Neural cell (in vitro differentiated cells): Measurements from ENCODE around the gene ADH6. TPM values are rescaled to one million over a fixed set of nuclear protein-coding genes. Genes with fewer than 3 reads are reported as not detected.
"Not testable (repeated sequence)": the region's sequence is repeated elsewhere in the genome, so short reads cannot be mapped to it uniquely, and the experiment has no call there.

ENCODE experiments used
- H2AFZ ChIP-seq: fragments of 200-600, 300-800 bp; sonication (generic), shearing (Covaris generic); 2 replicates; pipeline ENCODE4 v1.6.0; 2014; ENCODE audit warnings: low read depth, mild to moderate bottlenecking, antibody characterized with exemption, low read length, moderate library complexity
- H3F3A ChIP-seq: fragments of 200-600 bp; shearing (Covaris generic); 2 replicates; pipeline ENCODE4 v1.6.1; 2016; ENCODE audit warnings: mild to moderate bottlenecking, moderate library complexity, mixed read lengths, antibody characterized with exemption, low read length; ENCODE audit not compliant: insufficient read depth, poor library complexity, severe bottlenecking
- H3K27ac ChIP-seq: fragments of 200-600, 300-800 bp; sonication (generic), shearing (Covaris generic); 2 replicates; pipeline ENCODE4 v1.5.1; 2014; ENCODE audit warnings: mild to moderate bottlenecking, low read length, moderate library complexity
- H3K27me3 ChIP-seq: fragments of 300-800, 200-600 bp; sonication (generic), shearing (Covaris generic); 2 replicates; pipeline ENCODE4 v1.6.0; 2014; ENCODE audit warnings: mild to moderate bottlenecking, low read depth, low read length, moderate library complexity; ENCODE audit not compliant: insufficient read depth
- H3K36me3 ChIP-seq: fragments of 300-800, 200-600 bp; sonication (generic), shearing (Covaris generic); 2 replicates; pipeline ENCODE4 v1.5.1; 2014; ENCODE audit warnings: mild to moderate bottlenecking, antibody characterized with exemption, low read length, moderate library complexity; ENCODE audit not compliant: insufficient read depth
- H3K4me2 ChIP-seq: fragments of 300-800, 200-600 bp; sonication (generic), shearing (Covaris generic); 2 replicates; pipeline ENCODE4 v1.6.0; 2014; ENCODE audit warnings: mild to moderate bottlenecking, low read length
- H3K4me3 ChIP-seq: fragments of 300-800, 200-600 bp; sonication (generic), shearing (Covaris generic); 2 replicates; pipeline ENCODE4 v1.5.1; 2014; ENCODE audit warnings: mild to moderate bottlenecking, low read length, moderate library complexity
- H3K79me2 ChIP-seq: fragments of 200-600 bp; shearing (Covaris generic); replicated peaks from 2 replicates; pipeline ENCODE4 v1.6.0; 2014; ENCODE audit warnings: mild to moderate bottlenecking, low read length, moderate library complexity; ENCODE audit not compliant: insufficient read depth
- H3K9ac ChIP-seq: fragments of 300-800, 200-600 bp; sonication (generic), shearing (Covaris generic); 2 replicates; pipeline ENCODE4 v1.6.1; 2016; ENCODE audit warnings: mild to moderate bottlenecking, low read length, mixed read lengths
- H3K9me2 ChIP-seq: fragments of 200-600 bp; shearing (Covaris generic); 2 replicates; pipeline ENCODE4 v1.6.1; 2016; ENCODE audit warnings: mild to moderate bottlenecking, low read length, mixed read lengths; ENCODE audit not compliant: insufficient read depth
- H3K9me3 ChIP-seq: fragments of 200-600, 300-800 bp; sonication (generic), shearing (Covaris generic); 2 replicates; pipeline ENCODE4 v1.6.1; 2016; ENCODE audit warnings: mild to moderate bottlenecking, mixed run types, low read length, moderate library complexity, mixed read lengths
- H4K20me1 ChIP-seq: fragments of 200-600 bp; shearing (Covaris generic); 2 replicates; pipeline ENCODE4 v1.6.1; 2016; ENCODE audit warnings: mild to moderate bottlenecking, mixed run types; ENCODE audit not compliant: insufficient read depth
- CTCF ChIP-seq: fragments of 450-650 bp; IDR thresholded peaks from 2 replicates; pipeline ENCODE4 v1.5.1; 2014; ENCODE audit warnings: antibody characterized with exemption, mild to moderate bottlenecking, moderate library complexity; ENCODE audit not compliant: poor library complexity, severe bottlenecking
- EP300 ChIP-seq: fragments of 450-650 bp; conservative IDR thresholded peaks from 2 replicates; pipeline ENCODE4 v1.6.1; 2014; ENCODE audit warnings: antibody characterized with exemption, mild to moderate bottlenecking, moderate library complexity; ENCODE audit not compliant: poor library complexity, severe bottlenecking
- EZH2 ChIP-seq: fragments of 200-600, 300-800 bp; shearing (Covaris generic), sonication (generic); IDR thresholded peaks from 2 replicates; pipeline ENCODE4 v1.6.1; 2014; ENCODE audit warnings: antibody characterized with exemption, low read length, borderline replicate concordance, mild to moderate bottlenecking; ENCODE audit not compliant: insufficient read depth, poor library complexity, severe bottlenecking
- MXI1 ChIP-seq: fragments of 450-650 bp; conservative IDR thresholded peaks from 2 replicates; pipeline ENCODE4 v1.6.1; 2014; ENCODE audit warnings: antibody characterized with exemption, mild to moderate bottlenecking; ENCODE audit not compliant: poor library complexity, severe bottlenecking
- POLR2AphosphoS5 ChIP-seq: IDR thresholded peaks from 2 replicates; pipeline ENCODE4 v1.6.1; 2012
- RAD21 ChIP-seq: fragments of 450-650 bp; conservative IDR thresholded peaks from 2 replicates; pipeline ENCODE4 v1.6.1; 2014; ENCODE audit warnings: antibody characterized with exemption, mild to moderate bottlenecking, moderate library complexity
- SMC3 ChIP-seq: fragments of 450-650 bp; conservative IDR thresholded peaks from 2 replicates; pipeline ENCODE4 v1.6.1; 2014; ENCODE audit warnings: antibody characterized with exemption, mild to moderate bottlenecking, moderate library complexity; ENCODE audit not compliant: poor library complexity
- TAF1 ChIP-seq: IDR thresholded peaks from 2 replicates; pipeline ENCODE4 v1.6.1; 2012; ENCODE audit warnings: low read depth
- polyA plus RNA-seq: library from polyadenylated mRNA; depleted of rRNA; stranded (reverse); fragments of >200 nt; gene quantifications from 2 replicates; pipeline ENCODE4 v1.2.3, GENCODE V29; 2014
- TF ChIP-seq, protein P1 (sequence below): IDR thresholded peaks from 2 replicates; pipeline ENCODE4 v1.6.1; 2012; ENCODE audit warnings: borderline replicate concordance

The ADH6 gene
- polyA plus RNA-seq, 1 donor from 2014 or later, result not detected

- TF ChIP-seq, protein P1, sequence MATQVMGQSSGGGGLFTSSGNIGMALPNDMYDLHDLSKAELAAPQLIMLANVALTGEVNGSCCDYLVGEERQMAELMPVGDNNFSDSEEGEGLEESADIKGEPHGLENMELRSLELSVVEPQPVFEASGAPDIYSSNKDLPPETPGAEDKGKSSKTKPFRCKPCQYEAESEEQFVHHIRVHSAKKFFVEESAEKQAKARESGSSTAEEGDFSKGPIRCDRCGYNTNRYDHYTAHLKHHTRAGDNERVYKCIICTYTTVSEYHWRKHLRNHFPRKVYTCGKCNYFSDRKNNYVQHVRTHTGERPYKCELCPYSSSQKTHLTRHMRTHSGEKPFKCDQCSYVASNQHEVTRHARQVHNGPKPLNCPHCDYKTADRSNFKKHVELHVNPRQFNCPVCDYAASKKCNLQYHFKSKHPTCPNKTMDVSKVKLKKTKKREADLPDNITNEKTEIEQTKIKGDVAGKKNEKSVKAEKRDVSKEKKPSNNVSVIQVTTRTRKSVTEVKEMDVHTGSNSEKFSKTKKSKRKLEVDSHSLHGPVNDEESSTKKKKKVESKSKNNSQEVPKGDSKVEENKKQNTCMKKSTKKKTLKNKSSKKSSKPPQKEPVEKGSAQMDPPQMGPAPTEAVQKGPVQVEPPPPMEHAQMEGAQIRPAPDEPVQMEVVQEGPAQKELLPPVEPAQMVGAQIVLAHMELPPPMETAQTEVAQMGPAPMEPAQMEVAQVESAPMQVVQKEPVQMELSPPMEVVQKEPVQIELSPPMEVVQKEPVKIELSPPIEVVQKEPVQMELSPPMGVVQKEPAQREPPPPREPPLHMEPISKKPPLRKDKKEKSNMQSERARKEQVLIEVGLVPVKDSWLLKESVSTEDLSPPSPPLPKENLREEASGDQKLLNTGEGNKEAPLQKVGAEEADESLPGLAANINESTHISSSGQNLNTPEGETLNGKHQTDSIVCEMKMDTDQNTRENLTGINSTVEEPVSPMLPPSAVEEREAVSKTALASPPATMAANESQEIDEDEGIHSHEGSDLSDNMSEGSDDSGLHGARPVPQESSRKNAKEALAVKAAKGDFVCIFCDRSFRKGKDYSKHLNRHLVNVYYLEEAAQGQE, result no peak
- TF ChIP-seq CTCF (no peak), EP300 (no peak), SMC3 (no peak), MXI1 (no peak), POLR2AphosphoS5 (no peak), EZH2 (no peak), TAF1 (no peak), RAD21 (no peak)
- no peaks in the 10 kb centered on the region for H3K27me3 ChIP-seq
- H3K27ac ChIP-seq, result no peak overlapping the region
- H2AFZ ChIP-seq, result no peak overlapping the region
- no peaks in the 10 kb centered on the region for H3K9me3 ChIP-seq
- no peaks in the 10 kb centered on the region for H4K20me1 ChIP-seq
- no peak overlapping the region for H3K4me2 ChIP-seq
- H3K79me2 ChIP-seq, result no peaks in the 10 kb centered on the region
- no peaks in the 10 kb centered on the region for H3F3A ChIP-seq
- H3K9ac ChIP-seq, result no peak overlapping the region
- no peaks in the 10 kb centered on the region for H3K9me2 ChIP-seq
- H3K4me3 ChIP-seq, result no peak overlapping the region
- no peaks in the 10 kb centered on the region for H3K36me3 ChIP-seq
These were observed 15.4 kb upstream of the ADH6 start for GRCh38 chr4:99234331-99235010.

GRCh38 chr4:99233397-99233796 is 14.4 kb upstream of the ADH6 start:
- not testable (repeated sequence) for H3K4me3 ChIP-seq, H3K9me2 ChIP-seq, H3K9ac ChIP-seq, H3K4me2 ChIP-seq, H3K36me3 ChIP-seq, H3F3A ChIP-seq, H3K79me2 ChIP-seq, H3K9me3 ChIP-seq, H2AFZ ChIP-seq, H3K27me3 ChIP-seq, H4K20me1 ChIP-seq, H3K27ac ChIP-seq

DNA sequence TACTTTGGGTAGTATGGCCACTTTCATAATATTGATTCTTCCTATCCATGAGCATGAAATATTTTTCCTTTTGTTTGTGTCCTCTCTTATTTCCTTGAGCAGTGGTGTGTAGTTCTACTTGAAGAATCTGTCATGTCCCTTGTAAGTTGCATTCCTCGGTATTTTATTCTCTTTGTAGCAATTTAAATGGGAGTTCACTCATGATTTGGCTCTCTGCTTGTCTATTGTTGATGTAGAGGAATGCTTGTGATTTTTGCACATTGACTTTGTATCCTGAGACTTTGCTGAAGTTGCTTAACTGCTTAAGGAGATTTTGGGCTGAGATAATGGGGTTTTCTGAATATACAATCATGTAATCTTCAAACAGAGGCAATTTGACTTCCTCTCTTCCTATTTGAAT is 9.7 kb upstream of the ADH6 start:
- H3K9me3 ChIP-seq, H3K36me3 ChIP-seq, H3K4me3 ChIP-seq, H3K9ac ChIP-seq, H3K9me2 ChIP-seq, H3K27ac ChIP-seq, H3K27me3 ChIP-seq, H4K20me1 ChIP-seq, H3F3A ChIP-seq, H2AFZ ChIP-seq, H3K79me2 ChIP-seq, H3K4me2 ChIP-seq: not testable (repeated sequence)

GRCh38 chr4:99227646-99228045 is 8.6 kb upstream of the ADH6 start:
- H3F3A ChIP-seq, H3K9ac ChIP-seq, H3K27ac ChIP-seq, H3K27me3 ChIP-seq, H4K20me1 ChIP-seq, H3K4me2 ChIP-seq, H3K4me3 ChIP-seq, H3K36me3 ChIP-seq, H3K79me2 ChIP-seq, H3K9me2 ChIP-seq, H2AFZ ChIP-seq, H3K9me3 ChIP-seq: not testable (repeated sequence)
